ENCODE measurements around the gene URB1. TPM values are rescaled to one million over a fixed set of nuclear protein-coding genes. Genes with fewer than 3 reads are reported as not detected.

Gene URB1
- total and polyA plus RNA-seq, 7 experiments from 2014 or later = 1.8 to 20.6 (median 15.3) TPM

GRCh38 chr21:32299695-32300094 lies 93.1 kb downstream of the URB1 start:
- H3K4me1 ChIP-seq (ENCODE audit: control insufficient read depth in 2 of 2, insufficient read depth in 2 of 2, low read length in 2 of 2) = no peaks in the 10 kb centered on the region
- H3K36me3 ChIP-seq (ENCODE audit: control insufficient read depth in 2 of 3, insufficient read depth in 3 of 3, low read length in 3 of 3) = peaks cover 0 to 3% (median 0%) of the 10 kb centered on the region in 3 experiments
- peaks cover 0 to 12% (median 0%) of the 10 kb centered on the region in 5 donors for H3K36me3 Mint-ChIP-seq
- DNase-seq (no peak), ATAC-seq (no peak)
- intact Hi-C loops (cut with micrococcal nuclease) = no loop called here
- ChIA-PET POLR2A (no interaction called here), CTCF (no interaction called here)
- H3K4me3 Mint-ChIP-seq = no peak overlapping the region
- no peak overlapping the region for H3K27ac Mint-ChIP-seq
- H3K27ac ChIP-seq (ENCODE audit: low read depth, low read length) = no peak overlapping the region
- H3K9me3 ChIP-seq (ENCODE audit: control insufficient read depth in 2 of 3, low read length in 3 of 3) = no peaks in the 10 kb centered on the region
- H3K4me1 Mint-ChIP-seq = peaks cover 0 to 4% (median 0%) of the 10 kb centered on the region in 7 donors
- no peaks in the 10 kb centered on the region for H3K27me3 ChIP-seq (ENCODE audit: control insufficient read depth in 2 of 2, insufficient read depth in 2 of 2, low read length in 2 of 2)
- H3K4me3 ChIP-seq (ENCODE audit: low read length) = no peak overlapping the region
- H3K9me3 Mint-ChIP-seq = no peaks in the 10 kb centered on the region
- H3K27me3 Mint-ChIP-seq = no peaks in the 10 kb centered on the region

- Mint-ChIP-seq H3K9me3 (no peaks in the 10 kb centered on the region), H3K4me1 (peaks cover 0 to 4% (median 0%) of the 10 kb centered on the region in 7 donors), H3K4me3 (no peak within 1 kb of the TSS), H3K36me3 (peaks cover 0 to 12% (median 0%) of the 10 kb centered on the region in 5 donors), H3K27ac (no peak within 1 kb of the TSS), H3K27me3 (no peaks in the 10 kb centered on the region)
- Histone ChIP-seq H3K36me3 (ENCODE audit: control insufficient read depth in 2 of 3, insufficient read depth in 3 of 3, low read length in 3 of 3) (peaks cover 0 to 3% (median 0%) of the 10 kb centered on the region in 3 experiments), H3K4me3 (ENCODE audit: low read length) (no peak within 1 kb of the TSS), H3K27me3 (ENCODE audit: control insufficient read depth in 2 of 2, insufficient read depth in 2 of 2, low read length in 2 of 2) (no peaks in the 10 kb centered on the region), H3K9me3 (ENCODE audit: control insufficient read depth in 2 of 3, low read length in 3 of 3) (no peaks in the 10 kb centered on the region), H3K4me1 (ENCODE audit: control insufficient read depth in 2 of 2, insufficient read depth in 2 of 2, low read length in 2 of 2) (no peaks in the 10 kb centered on the region), H3K27ac (ENCODE audit: low read depth, low read length) (no peak within 1 kb of the TSS)
- DNase-seq (no peak), ATAC-seq (no peak)
- ChIA-PET CTCF (no interaction called here), POLR2A (no interaction called here)
- intact Hi-C loops (cut with micrococcal nuclease) = no loop called here
Observed at GRCh38 chr21:32298658-32299081, 94.1 kb downstream of the URB1 start, which contains the start of gene MRAP. Gene MRAP (plus strand): TSS chr21:32298855. CDS start chr21:32298972, 117 bp downstream.

- Mint-ChIP-seq H3K4me3 (no peak overlapping the region), H3K27ac (no peak overlapping the region), H3K4me1 (peaks cover 0 to 4% (median 0%) of the 10 kb centered on the region in 7 donors), H3K36me3 (peaks cover 0 to 12% (median 0%) of the 10 kb centered on the region in 5 donors), H3K27me3 (no peaks in the 10 kb centered on the region), H3K9me3 (no peaks in the 10 kb centered on the region)
- H3K4me3 ChIP-seq (ENCODE audit: low read length) = no peak overlapping the region
- H3K9me3 ChIP-seq (ENCODE audit: control insufficient read depth in 2 of 3, low read length in 3 of 3) = no peaks in the 10 kb centered on the region
- POLR2A ChIA-PET = no interaction called here
- ATAC-seq = no peak
- H3K36me3 ChIP-seq (ENCODE audit: control insufficient read depth in 2 of 3, insufficient read depth in 3 of 3, low read length in 3 of 3) = peaks cover 0 to 3% (median 0%) of the 10 kb centered on the region in 3 experiments
- no peak overlapping the region for H3K27ac ChIP-seq (ENCODE audit: low read depth, low read length)
- no peak for DNase-seq
- intact Hi-C loops (cut with micrococcal nuclease) = no loop called here
- no peaks in the 10 kb centered on the region for H3K27me3 ChIP-seq (ENCODE audit: control insufficient read depth in 2 of 2, insufficient read depth in 2 of 2, low read length in 2 of 2)
- CTCF ChIA-PET = no interaction called here
- no peaks in the 10 kb centered on the region for H3K4me1 ChIP-seq (ENCODE audit: control insufficient read depth in 2 of 2, insufficient read depth in 2 of 2, low read length in 2 of 2)
Observed at GRCh38 chr21:32298148-32298559, 94.7 kb downstream of the URB1 start.

- Histone ChIP-seq H3K4me1 (ENCODE audit: control insufficient read depth in 2 of 2, insufficient read depth in 2 of 2, low read length in 2 of 2) (no peaks in the 10 kb centered on the region), H3K9me3 (ENCODE audit: control insufficient read depth in 2 of 3, low read length in 3 of 3) (no peaks in the 10 kb centered on the region), H3K27ac (ENCODE audit: low read depth, low read length) (no peak overlapping the region), H3K36me3 (ENCODE audit: control insufficient read depth in 2 of 3, insufficient read depth in 3 of 3, low read length in 3 of 3) (peaks cover 0 to 1% (median 0%) of the 10 kb centered on the region in 3 experiments), H3K27me3 (ENCODE audit: control insufficient read depth in 2 of 2, insufficient read depth in 2 of 2, low read length in 2 of 2) (no peaks in the 10 kb centered on the region), H3K4me3 (ENCODE audit: low read length) (no peak overlapping the region)
- no peak overlapping the region for H3K27ac Mint-ChIP-seq
- POLR2A ChIA-PET = no interaction called here
- DNase-seq (no peak), ATAC-seq (no peak)
- CTCF ChIA-PET = no interaction called here
- peaks cover 0 to 12% (median 0%) of the 10 kb centered on the region in 5 donors for H3K36me3 Mint-ChIP-seq
- peaks cover 0 to 3% (median 0%) of the 10 kb centered on the region in 7 donors for H3K4me1 Mint-ChIP-seq
- intact Hi-C loops (cut with micrococcal nuclease) = no loop called here
- no peaks in the 10 kb centered on the region for H3K9me3 Mint-ChIP-seq
- no peaks in the 10 kb centered on the region for H3K27me3 Mint-ChIP-seq
- no peak overlapping the region for H3K4me3 Mint-ChIP-seq
Observed at GRCh38 chr21:32297449-32297848, 95.4 kb downstream of the URB1 start.

- CTCF ChIA-PET = no interaction called here
- Mint-ChIP-seq H3K9me3 (peaks cover 0 to 2% (median 0%) of the 10 kb centered on the region in 11 donors), H3K27me3 (no peaks in the 10 kb centered on the region), H3K4me1 (peaks cover under 1 to 3% (median 2%) of the 10 kb centered on the region in 7 donors), H3K27ac (no peak overlapping the region), H3K4me3 (no peak overlapping the region), H3K36me3 (peaks cover 0 to 4% (median 3%) of the 10 kb centered on the region in 5 donors)
- no peaks in the 10 kb centered on the region for H3K27me3 ChIP-seq (ENCODE audit: control insufficient read depth in 2 of 2, insufficient read depth in 2 of 2, low read length in 2 of 2)
- H3K36me3 ChIP-seq (ENCODE audit: control insufficient read depth in 2 of 3, insufficient read depth in 3 of 3, low read length in 3 of 3) = no peaks in the 10 kb centered on the region
- DNase-seq = no peak
- no peak for ATAC-seq
- POLR2A ChIA-PET = interaction anchor here (0.6 kb wide), 1 partner anchor 96 kb away, joined by 5 read pairs; no protein-coding TSS in a partner anchor
- H3K9me3 ChIP-seq (ENCODE audit: control insufficient read depth in 2 of 3, low read length in 3 of 3) = no peaks in the 10 kb centered on the region
- no peak overlapping the region for H3K4me3 ChIP-seq (ENCODE audit: low read length)
- H3K27ac ChIP-seq (ENCODE audit: low read depth, low read length) = no peak overlapping the region
- intact Hi-C loops (cut with micrococcal nuclease) = no loop called here
- H3K4me1 ChIP-seq (ENCODE audit: control insufficient read depth in 2 of 2, insufficient read depth in 2 of 2, low read length in 2 of 2) = no peaks in the 10 kb centered on the region
Observed at GRCh38 chr21:32285476-32285875, 107.3 kb downstream of the URB1 start.

- DNase-seq = no peak
- no peak overlapping the region for H3K4me3 Mint-ChIP-seq
- H3K9me3 ChIP-seq (ENCODE audit: control insufficient read depth in 2 of 3, low read length in 3 of 3) = no peaks in the 10 kb centered on the region
- peaks cover 0 to 4% (median 3%) of the 10 kb centered on the region in 5 donors for H3K36me3 Mint-ChIP-seq
- POLR2A ChIA-PET = no interaction called here
- peaks cover 0 to 7% (median 0%) of the 10 kb centered on the region in 11 donors for H3K9me3 Mint-ChIP-seq
- intact Hi-C loops (cut with micrococcal nuclease) = no loop called here
- H3K27ac Mint-ChIP-seq = no peak overlapping the region
- no peak for ATAC-seq
- H3K36me3 ChIP-seq (ENCODE audit: control insufficient read depth in 2 of 3, insufficient read depth in 3 of 3, low read length in 3 of 3) = peaks cover 0 to 6% (median 0%) of the 10 kb centered on the region in 3 experiments
- CTCF ChIA-PET = no interaction called here
- H3K27ac ChIP-seq (ENCODE audit: low read depth, low read length) = no peak overlapping the region
- H3K4me1 Mint-ChIP-seq = peaks cover 8 to 25% (median 22%) of the 10 kb centered on the region in 7 donors
- peaks cover 11 to 12% of the 10 kb centered on the region in 2 donors for H3K4me1 ChIP-seq (ENCODE audit: control insufficient read depth in 2 of 2, insufficient read depth in 2 of 2, low read length in 2 of 2)
- H3K27me3 Mint-ChIP-seq = no peaks in the 10 kb centered on the region
- H3K27me3 ChIP-seq (ENCODE audit: control insufficient read depth in 2 of 2, insufficient read depth in 2 of 2, low read length in 2 of 2) = no peaks in the 10 kb centered on the region
- no peak overlapping the region for H3K4me3 ChIP-seq (ENCODE audit: low read length)
Observed at GRCh38 chr21:32282992-32283391, 109.8 kb downstream of the URB1 start.

GRCh38 chr21:32281531-32281930 lies 111.3 kb downstream of the URB1 start:
- Mint-ChIP-seq H3K27ac (peak overlapping the region in 1 of 9 donors; percentile 69), H3K27me3 (no peaks in the 10 kb centered on the region), H3K36me3 (peaks cover 0 to 4% (median 3%) of the 10 kb centered on the region in 5 donors), H3K9me3 (peaks cover 0 to 7% (median 0%) of the 10 kb centered on the region in 11 donors), H3K4me1 (peaks cover 8 to 29% (median 25%) of the 10 kb centered on the region in 7 donors), H3K4me3 (peak overlapping the region in 1 of 10 donors; percentile 51)
- Histone ChIP-seq H3K4me1 (ENCODE audit: control insufficient read depth in 2 of 2, insufficient read depth in 2 of 2, low read length in 2 of 2) (peaks cover 14 to 16% of the 10 kb centered on the region in 2 donors), H3K4me3 (ENCODE audit: low read length) (no peak overlapping the region), H3K27me3 (ENCODE audit: control insufficient read depth in 2 of 2, insufficient read depth in 2 of 2, low read length in 2 of 2) (no peaks in the 10 kb centered on the region), H3K27ac (ENCODE audit: low read depth, low read length) (no peak overlapping the region), H3K36me3 (ENCODE audit: control insufficient read depth in 2 of 3, insufficient read depth in 3 of 3, low read length in 3 of 3) (peaks cover 0 to 6% (median 0%) of the 10 kb centered on the region in 3 experiments), H3K9me3 (ENCODE audit: control insufficient read depth in 2 of 3, low read length in 3 of 3) (no peaks in the 10 kb centered on the region)
- DNase-seq (no peak), ATAC-seq (no peak)
- POLR2A ChIA-PET = no interaction called here
- CTCF ChIA-PET = no interaction called here
- intact Hi-C loops (cut with micrococcal nuclease) = no loop called here
